Measurements from ENCODE around the gene RNF7. TPM values are rescaled to one million over a fixed set of nuclear protein-coding genes. Genes with fewer than 3 reads are reported as not detected.
A peak's percentile ranks its signal among the peaks of the same experiment; 100 is the strongest.

The RNF7 gene
- total and polyA plus RNA-seq, 2 of the 8 experiments (the other 6 are each of a cell fraction or from before 2014, with no cell fraction given): 78.4 to 113 TPM

- TF ChIP-seq SRF (IDR thresholded peaks at IDR 0.05; ENCODE audit: low read depth, low read length) (0 out of 2 replicates have a peak, but pooled peaks have one; percentile 53), GABPA (IDR thresholded peaks at IDR 0.05; ENCODE audit: borderline replicate concordance, insufficient read depth, low read length) (no peak), TAF7 (optimal IDR thresholded peaks at IDR 0.05; ENCODE audit: borderline replicate concordance, low read depth, low read length) (peak; percentile 69)
Measured at GRCh38 chr3:141738022-141738890, at the start of gene RNF7 (continued).
